Measurements from ENCODE around the gene REC114.
"Not testable (repeated sequence)": the region's sequence is repeated elsewhere in the genome, so short reads cannot be mapped to it uniquely, and the experiment has no call there.

The REC114 gene

GRCh38 chr15:73442968-73443367, at the start of gene REC114:
Gene REC114, plus strand, starts transcription at chr15:73443164. Its CDS starts 22 bp downstream, at chr15:73443186.
- no peak for DNase-seq (ENCODE audit: low read depth)

- no peak for DNase-seq (ENCODE audit: low read depth)
Observed at GRCh38 chr15:73393336-73393735, 49.6 kb upstream of the REC114 start.

GRCh38 chr15:73394782-73395181, 48.2 kb upstream of the REC114 start:
- DNase-seq (ENCODE audit: low read depth) = no peak

- no peak for DNase-seq (ENCODE audit: low read depth)
Observed at GRCh38 chr15:73395671-73396070, 47.3 kb upstream of the REC114 start.

GRCh38 chr15:73397461-73397860, 45.5 kb upstream of the REC114 start:
- no peak for DNase-seq (ENCODE audit: low read depth)

GRCh38 chr15:73398861-73399260, 44.1 kb upstream of the REC114 start:
- no peak for DNase-seq (ENCODE audit: low read depth)

GRCh38 chr15:73400222-73400621, 42.7 kb upstream of the REC114 start:
- not testable (repeated sequence) for DNase-seq (ENCODE audit: low read depth)

- DNase-seq (ENCODE audit: low read depth) = no peak
Observed at GRCh38 chr15:73403171-73403570, 39.8 kb upstream of the REC114 start.

- DNase-seq (ENCODE audit: low read depth) = no peak
Observed at GRCh38 chr15:73414876-73415275, 28.1 kb upstream of the REC114 start.

- no peak for DNase-seq (ENCODE audit: low read depth)
Observed at GRCh38 chr15:73424506-73424905, 18.5 kb upstream of the REC114 start.

- no peak for DNase-seq (ENCODE audit: low read depth)
Observed at GRCh38 chr15:73425510-73425909, 17.5 kb upstream of the REC114 start.

- DNase-seq (ENCODE audit: low read depth) = no peak
Observed at GRCh38 chr15:73426323-73426994, 16.5 kb upstream of the REC114 start.

GRCh38 chr15:73431329-73431728, 11.6 kb upstream of the REC114 start:
- DNase-seq (ENCODE audit: low read depth) = not testable (repeated sequence)

GRCh38 chr15:73433873-73434272, 9.1 kb upstream of the REC114 start:
- DNase-seq (ENCODE audit: low read depth) = no peak

- DNase-seq (ENCODE audit: low read depth) = no peak
Observed at GRCh38 chr15:73436613-73437012, 6.4 kb upstream of the REC114 start.

- DNase-seq (ENCODE audit: low read depth) = no peak
Observed at GRCh38 chr15:73437543-73438109, 5.3 kb upstream of the REC114 start.

GRCh38 chr15:73438651-73439050, 4.3 kb upstream of the REC114 start:
- no peak for DNase-seq (ENCODE audit: low read depth)

- DNase-seq (ENCODE audit: low read depth) = no peak
Observed at GRCh38 chr15:73440571-73440970, 2.4 kb upstream of the REC114 start.

- no peak for DNase-seq (ENCODE audit: low read depth)
Observed at GRCh38 chr15:73442421-73442820, 543 bp upstream of the REC114 start.

GRCh38 chr15:73447471-73447870, 4.5 kb downstream of the REC114 start:
- not testable (repeated sequence) for DNase-seq (ENCODE audit: low read depth)

GRCh38 chr15:73448158-73448758, 5.3 kb downstream of the REC114 start:
- DNase-seq (ENCODE audit: low read depth) = not testable (repeated sequence)

GRCh38 chr15:73449980-73450379, 7.0 kb downstream of the REC114 start:
- not testable (repeated sequence) for DNase-seq (ENCODE audit: low read depth)

- DNase-seq (ENCODE audit: low read depth) = no peak
Observed at GRCh38 chr15:73454096-73454495, 11.1 kb downstream of the REC114 start.

GRCh38 chr15:73455876-73456275, 12.9 kb downstream of the REC114 start:
- no peak for DNase-seq (ENCODE audit: low read depth)

Measured in GM04504 (cell line).